HuH-7.5 (cell line): ENCODE data around the gene ARHGAP24.
"Not testable (repeated sequence)": the region's sequence is repeated elsewhere in the genome, so short reads cannot be mapped to it uniquely, and the experiment has no call there.

Experiments
- DNase-seq: peaks from one replicate; pipeline ENCODE4 v3.0.0; 2011; ENCODE audit warnings: low spot score

ARHGAP24 gene

GRCh38 chr4:85820101-85820500 is 345.2 kb downstream of the ARHGAP24 start:
- DNase-seq = not testable (repeated sequence)

GRCh38 chr4:85821688-85822455 is 346.9 kb downstream of the ARHGAP24 start:
- DNase-seq = no peak

DNA sequence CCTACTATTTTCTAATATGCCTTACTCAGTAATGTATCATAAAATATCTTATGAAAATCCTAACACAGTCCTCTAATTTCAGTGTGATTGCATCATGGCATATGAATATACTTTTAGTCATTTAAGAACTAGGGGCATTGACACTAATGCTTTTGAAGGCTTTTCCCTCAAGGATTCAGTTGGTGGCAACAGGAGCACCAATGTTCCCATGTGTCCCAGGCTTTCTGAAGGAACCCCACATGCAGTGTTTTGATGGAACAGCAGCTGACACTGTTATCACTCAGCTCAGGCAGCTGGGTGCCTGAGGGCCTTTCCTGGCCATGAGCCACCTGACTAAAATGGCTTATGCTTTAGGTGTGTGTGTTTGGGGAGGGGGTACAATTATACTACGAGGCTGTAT is 348.3 kb downstream of the ARHGAP24 start:
- no peak for DNase-seq

- DNase-seq = no peak
Observed at GRCh38 chr4:85824166-85824945, 349.4 kb downstream of the ARHGAP24 start.

DNA sequence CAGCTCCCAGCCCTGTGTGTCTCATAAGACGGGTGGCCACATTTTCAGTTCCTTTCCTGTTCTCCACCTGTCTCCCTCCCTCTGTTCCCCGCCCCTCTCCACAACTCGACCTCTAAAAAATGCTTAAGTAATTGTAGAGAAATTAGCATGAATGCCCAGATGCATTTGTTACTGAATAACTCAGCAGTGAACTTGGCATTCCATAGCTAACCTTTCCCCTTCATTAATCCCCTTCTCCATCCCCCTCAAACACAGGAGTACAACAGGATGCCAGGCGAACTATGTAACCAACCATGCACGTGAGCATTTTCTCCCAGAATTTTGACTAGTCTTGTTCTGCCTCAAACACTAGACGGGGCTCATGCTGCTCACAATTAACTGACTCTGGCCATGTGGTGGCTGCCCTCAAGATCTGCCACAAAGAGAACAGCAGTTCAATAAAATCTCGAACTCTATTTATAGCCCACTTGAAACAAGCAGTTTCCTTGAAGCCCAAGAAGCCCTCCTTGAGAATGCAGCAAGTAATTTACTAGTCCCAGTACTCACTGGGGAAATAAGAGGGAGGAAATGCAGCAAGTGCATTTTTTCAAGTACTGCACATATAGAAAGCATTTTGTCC is 351.2 kb downstream of the ARHGAP24 start:
- DNase-seq = peak; percentile 4

DNA sequence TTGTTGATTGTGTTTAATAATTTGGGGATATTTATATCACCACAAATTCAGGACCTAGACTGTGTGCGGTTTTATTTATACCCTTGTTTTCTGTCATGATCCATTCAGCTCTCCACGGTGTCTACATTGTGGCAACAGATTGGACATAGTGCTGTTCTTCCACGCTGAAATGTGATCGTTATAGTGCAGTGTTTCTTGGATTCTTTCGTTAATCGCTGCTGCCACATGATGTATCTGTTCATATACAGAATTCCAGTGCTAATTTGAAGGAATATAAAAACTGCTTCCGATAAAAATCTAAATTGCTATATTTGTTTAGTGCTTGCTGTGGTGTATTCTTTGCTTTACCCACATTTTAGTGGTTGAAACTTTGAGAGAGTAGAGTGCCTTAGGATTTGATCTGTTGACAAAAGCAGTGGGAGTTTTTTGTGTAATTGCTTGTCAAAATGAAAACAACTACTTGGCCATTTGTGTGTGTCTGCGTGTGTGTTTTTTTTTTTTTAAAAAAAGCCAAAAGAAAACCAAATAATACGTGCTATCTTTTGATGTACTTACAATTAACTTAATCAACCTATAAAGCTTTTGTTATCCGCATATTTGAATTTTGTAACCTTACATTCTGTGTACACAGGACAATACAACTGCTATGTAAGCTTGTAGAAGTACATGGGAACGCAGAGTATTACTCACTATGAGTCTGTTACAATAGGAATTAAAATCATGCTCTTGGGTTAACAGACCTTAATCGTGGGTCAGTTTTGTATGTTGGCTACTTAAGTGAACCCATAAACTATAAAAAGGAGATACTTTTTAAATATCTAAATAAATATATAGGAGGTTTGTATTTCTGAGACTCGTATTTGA is 353.3 kb downstream of the ARHGAP24 start:
- no peak for DNase-seq

- no peak for DNase-seq
Observed at GRCh38 chr4:85829276-85830051, 354.5 kb downstream of the ARHGAP24 start.

DNA sequence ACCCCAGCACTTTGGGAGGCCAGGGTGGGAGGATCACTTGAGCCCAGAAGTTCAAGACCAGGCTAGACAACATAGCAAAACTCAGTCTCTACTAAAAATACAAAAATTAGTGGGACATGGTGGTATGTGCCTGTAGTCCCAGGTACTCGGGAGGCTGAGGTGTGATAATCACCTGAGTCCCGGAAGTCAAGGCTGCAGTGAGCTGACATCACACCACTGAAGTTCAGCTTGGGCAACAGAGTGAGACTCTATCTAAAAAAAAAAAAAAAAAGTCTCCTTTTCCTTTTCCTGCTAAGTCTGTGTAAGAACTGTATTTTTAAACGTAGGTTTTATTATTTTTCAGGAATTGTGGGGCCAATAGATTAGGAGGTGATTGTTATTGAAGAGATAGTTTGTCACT is 356.7 kb downstream of the ARHGAP24 start:
- DNase-seq = no peak

DNA sequence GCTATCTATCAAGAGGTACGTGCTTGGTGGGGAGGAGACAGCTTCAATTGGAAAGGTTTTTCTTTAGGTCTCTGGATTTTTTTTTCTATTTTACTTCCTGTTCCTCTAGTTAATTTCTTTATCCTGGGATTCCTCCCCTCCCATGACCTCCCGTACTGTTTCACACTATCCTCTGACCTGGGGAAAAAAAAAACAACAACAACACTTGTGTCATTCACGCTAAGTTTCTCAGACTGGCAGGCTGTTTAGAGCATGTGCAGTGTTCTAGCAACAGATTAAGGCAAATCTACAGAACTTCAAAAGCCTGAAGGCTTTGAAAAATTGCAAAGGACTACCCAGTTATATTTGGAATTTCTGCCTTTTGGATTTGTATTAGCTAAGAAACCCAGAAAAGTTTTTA is 358.4 kb downstream of the ARHGAP24 start:
- no peak for DNase-seq

DNA sequence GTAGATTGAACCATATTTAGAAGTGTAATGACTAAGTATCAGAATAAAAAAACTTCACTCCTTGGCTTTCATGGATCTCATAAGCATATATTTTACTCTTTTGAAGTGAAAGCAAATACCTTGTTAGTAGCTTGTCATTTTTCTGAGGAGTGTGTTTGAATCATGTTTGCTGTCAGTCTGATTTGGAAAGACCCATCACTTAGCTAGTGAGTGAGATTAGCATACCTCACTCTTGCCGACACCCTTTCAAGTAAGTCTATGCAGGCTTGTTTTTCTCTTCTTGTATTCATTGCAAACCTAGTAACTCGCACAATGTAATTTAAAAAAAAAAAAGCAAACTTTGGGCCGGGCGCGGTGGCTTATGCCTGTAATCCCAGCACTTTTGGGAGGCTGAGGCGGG is 360.0 kb downstream of the ARHGAP24 start:
- DNase-seq = no peak

DNA sequence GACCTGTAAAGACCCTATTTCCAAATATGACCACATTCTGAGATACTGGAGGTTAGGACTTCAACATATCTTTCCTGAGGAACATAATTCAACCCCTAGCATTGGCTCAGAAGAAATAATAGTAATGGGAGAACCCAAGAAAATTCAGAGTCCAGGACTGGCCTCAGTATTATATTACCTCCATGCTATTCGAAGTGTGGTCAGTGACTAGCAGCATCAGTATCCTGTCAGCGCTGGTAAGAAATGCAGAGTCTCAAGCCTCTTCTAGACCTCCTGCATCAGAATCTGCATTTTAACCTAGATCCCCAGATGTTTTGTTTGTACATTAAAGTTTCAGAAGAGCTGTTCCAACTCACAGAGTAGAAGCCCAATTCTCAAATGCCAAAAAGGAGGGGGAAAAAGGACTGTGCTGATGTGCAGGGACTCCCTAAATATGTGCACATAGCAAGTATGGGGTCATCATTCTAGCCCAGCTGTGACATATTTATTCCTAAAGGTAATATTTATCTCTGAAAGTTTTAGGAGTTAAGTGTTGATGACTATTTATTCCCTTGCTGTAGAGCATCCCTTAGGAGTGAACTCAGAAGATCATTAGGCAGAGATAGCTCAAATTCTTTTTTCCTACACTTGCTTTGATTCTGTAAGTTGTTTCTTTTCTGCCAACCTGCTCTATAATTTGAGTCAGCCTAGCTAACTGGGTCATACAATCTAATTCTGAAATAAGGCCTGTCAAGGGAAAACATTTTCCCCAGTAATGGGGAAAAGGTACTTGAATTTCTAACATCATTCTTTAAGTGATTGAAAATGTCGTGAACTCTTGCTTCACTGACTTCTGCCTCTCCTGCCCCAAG is 361.9 kb downstream of the ARHGAP24 start:
- DNase-seq = no peak

DNA sequence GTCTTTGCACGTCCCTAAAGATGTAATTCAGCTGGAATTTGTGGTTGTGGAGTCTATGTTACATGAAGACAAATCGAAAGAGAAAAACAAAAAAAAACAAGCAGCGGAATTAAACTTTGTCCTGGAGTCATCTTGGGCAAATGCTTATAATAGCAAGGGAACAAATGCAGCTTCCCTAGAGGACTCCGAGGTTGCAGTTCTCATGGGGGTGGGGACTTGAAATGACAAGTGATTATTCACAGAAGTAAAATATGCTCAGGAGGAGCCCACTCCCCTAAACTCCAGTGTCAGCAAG is 362.4 kb downstream of the ARHGAP24 start:
- DNase-seq = no peak

- not testable (repeated sequence) for DNase-seq
Observed at GRCh38 chr4:85839981-85840451, 365.1 kb downstream of the ARHGAP24 start.

GRCh38 chr4:85842540-85842939 is 367.6 kb downstream of the ARHGAP24 start:
- no peak for DNase-seq

GRCh38 chr4:85853740-85854139 is 378.8 kb downstream of the ARHGAP24 start:
- DNase-seq = not testable (repeated sequence)

- DNase-seq = no peak
Observed at GRCh38 chr4:85854546-85854945, 379.6 kb downstream of the ARHGAP24 start.

GRCh38 chr4:85860066-85860740 is 385.3 kb downstream of the ARHGAP24 start:
- DNase-seq = no peak

- DNase-seq = no peak
Observed at GRCh38 chr4:85861064-85861765, 386.3 kb downstream of the ARHGAP24 start.

GRCh38 chr4:85862896-85863295 is 387.9 kb downstream of the ARHGAP24 start:
- DNase-seq = no peak
